HEK293 (cell line): ENCODE data around the gene PDK3.

Experiments used
- CTCF ChIA-PET: fragments of 350-600 bp; formaldehyde crosslinking; extraction: SDS; loops from one replicate; lab custom pipeline; 2021; ENCODE audit warnings: antibody characterized with exemption; lab: Yijun Ruan, JAX
- POLR2A ChIA-PET: fragments of 300-600 bp; formaldehyde crosslinking; extraction: SDS; loops from one replicate; lab custom pipeline; 2020; ENCODE audit warnings: antibody characterized with exemption, inconsistent platforms; lab: Yijun Ruan, JAX
- H3K27ac ChIP-seq: fragments of 200-500 bp; sonication (Bioruptor generic); 2 replicates; pipeline ENCODE4 v1.5.1; 2014; ENCODE audit warnings: low read depth, low read length, control low read depth, inconsistent platforms; ENCODE audit errors: extremely low read depth
- H3K36me3 ChIP-seq, 2 experiments: fragments of 200-500 bp in 1 of 2; sonication (Bioruptor generic) in 1 of 2; 1 replicate in 1 of 2; 2 replicates in 1 of 2; pipeline ENCODE4 v1.5.1; 2014 to 2017; ENCODE audit warnings: inconsistent platforms in 2 of 2, low read length in 2 of 2; ENCODE audit not compliant: control insufficient read depth in 2 of 2, insufficient read depth in 1 of 2
- H3K4me1 ChIP-seq: fragments of 200-500 bp; sonication (Bioruptor generic); 2 replicates; pipeline ENCODE4 v1.5.1; 2014; ENCODE audit warnings: mild to moderate bottlenecking, low read length, inconsistent platforms; ENCODE audit not compliant: control insufficient read depth, insufficient read depth
- H3K4me3 ChIP-seq: 2 replicates; pipeline ENCODE4 v1.5.1; 2011; ENCODE audit warnings: low read depth, mild to moderate bottlenecking, control low read depth, low read length, moderate library complexity
- H3K9me3 ChIP-seq: fragments of 200-500 bp; sonication (Bioruptor generic); 2 replicates; pipeline ENCODE4 v1.5.1; 2014; ENCODE audit warnings: low read depth, low read length, inconsistent platforms; ENCODE audit not compliant: control insufficient read depth, insufficient read depth
- GLIS1 ChIP-seq: fragments of 450-650 bp; formaldehyde crosslinking; IDR thresholded peaks from 2 replicates; pipeline ENCODE4 v1.5.1; 2016; ENCODE audit warnings: missing biosample characterization, missing genetic modification characterization
- OVOL3 ChIP-seq: fragments of 450-650 bp; formaldehyde crosslinking; IDR thresholded peaks from 2 replicates; pipeline ENCODE4 v1.5.1; 2016; ENCODE audit warnings: missing biosample characterization, missing genetic modification characterization
- RBAK ChIP-seq: fragments of 450-650 bp; formaldehyde crosslinking; IDR thresholded peaks from 2 replicates; pipeline ENCODE4 v1.5.1; 2016; ENCODE audit warnings: missing biosample characterization, missing genetic modification characterization
- YY1 ChIP-seq: fragments of 450-650 bp; formaldehyde crosslinking; IDR thresholded peaks from 2 replicates; pipeline ENCODE4 v1.5.1; 2018; ENCODE audit warnings: missing biosample characterization, missing genetic modification characterization
- YY2 ChIP-seq: fragments of 450-650 bp; formaldehyde crosslinking; IDR thresholded peaks from 2 replicates; pipeline ENCODE4 v1.5.1; 2016; ENCODE audit warnings: missing biosample characterization, missing genetic modification characterization
- ZBTB6 ChIP-seq: fragments of 450-650 bp; formaldehyde crosslinking; IDR thresholded peaks from 2 replicates; pipeline ENCODE4 v1.5.1; 2017; ENCODE audit warnings: missing biosample characterization, missing genetic modification characterization
- ZNF202 ChIP-seq: fragments of 450-650 bp; formaldehyde crosslinking; IDR thresholded peaks from 2 replicates; pipeline ENCODE4 v1.5.1; 2016; ENCODE audit warnings: missing biosample characterization, missing genetic modification characterization, borderline replicate concordance
- ZNF26 ChIP-seq: fragments of 450-650 bp; formaldehyde crosslinking; IDR thresholded peaks from 2 replicates; pipeline ENCODE4 v1.5.1; 2016; ENCODE audit warnings: missing biosample characterization, missing genetic modification characterization
- ZNF280D ChIP-seq: fragments of 450-650 bp; formaldehyde crosslinking; IDR thresholded peaks from 2 replicates; pipeline ENCODE4 v1.5.1; 2016; ENCODE audit warnings: missing biosample characterization, missing genetic modification characterization
- ZNF394 ChIP-seq: fragments of 450-650 bp; formaldehyde crosslinking; IDR thresholded peaks from 2 replicates; pipeline ENCODE4 v1.5.1; 2016; ENCODE audit warnings: missing biosample characterization, missing genetic modification characterization, mild to moderate bottlenecking, moderate library complexity, borderline replicate concordance
- ZNF416 ChIP-seq: fragments of 450-650 bp; formaldehyde crosslinking; IDR thresholded peaks from 2 replicates; pipeline ENCODE4 v1.5.1; 2016; ENCODE audit warnings: missing biosample characterization, missing genetic modification characterization
- ZNF449 ChIP-seq: fragments of 450-650 bp; formaldehyde crosslinking; IDR thresholded peaks from 2 replicates; pipeline ENCODE4 v1.5.1; 2017; ENCODE audit warnings: missing biosample characterization, mild to moderate bottlenecking, missing genetic modification characterization, moderate library complexity
- ZNF544 ChIP-seq: fragments of 450-650 bp; formaldehyde crosslinking; IDR thresholded peaks from 2 replicates; pipeline ENCODE4 v1.5.0; 2017; ENCODE audit warnings: missing biosample characterization, missing genetic modification characterization
- ZNF548 ChIP-seq: fragments of 450-650 bp; formaldehyde crosslinking; IDR thresholded peaks from 2 replicates; pipeline ENCODE4 v1.5.1; 2016; ENCODE audit warnings: missing biosample characterization, missing genetic modification characterization
- ZNF600 ChIP-seq: fragments of 450-650 bp; formaldehyde crosslinking; IDR thresholded peaks from 2 replicates; pipeline ENCODE4 v1.5.1; 2016; ENCODE audit warnings: missing biosample characterization, missing genetic modification characterization
- ZNF658 ChIP-seq: fragments of 450-650 bp; formaldehyde crosslinking; IDR thresholded peaks from 2 replicates; pipeline ENCODE4; 2016; ENCODE audit warnings: missing biosample characterization, missing genetic modification characterization
- ZNF692 ChIP-seq: fragments of 450-650 bp; formaldehyde crosslinking; IDR thresholded peaks from 2 replicates; pipeline ENCODE4 v1.5.1; 2016; ENCODE audit warnings: missing biosample characterization, missing genetic modification characterization
- ZNF776 ChIP-seq: fragments of 450-650 bp; formaldehyde crosslinking; IDR thresholded peaks from 2 replicates; pipeline ENCODE4 v1.5.0; 2017; ENCODE audit warnings: missing biosample characterization, missing genetic modification characterization, borderline replicate concordance
- ZNF785 ChIP-seq: fragments of 450-650 bp; formaldehyde crosslinking; IDR thresholded peaks from 2 replicates; pipeline ENCODE4 v1.5.1; 2016; ENCODE audit warnings: missing biosample characterization, missing genetic modification characterization
- ZNF837 ChIP-seq: fragments of 450-650 bp; formaldehyde crosslinking; IDR thresholded peaks from 2 replicates; pipeline ENCODE4 v1.5.1; 2016; ENCODE audit warnings: missing biosample characterization, missing genetic modification characterization

Gene PDK3

GRCh38 chrX:24506082-24506481 lies 41.0 kb downstream of the PDK3 start:
- Histone ChIP-seq H3K4me3 (no peak overlapping the region), H3K27ac (no peak overlapping the region), H3K4me1 (no peaks in the 10 kb centered on the region), H3K36me3 (peaks cover 7 to 14% of the 10 kb centered on the region in 2 experiments), H3K9me3 (no peaks in the 10 kb centered on the region)
- CTCF ChIA-PET: interaction anchor here (0.5 to 0.9 kb wide), 3 partner anchors 55 to 643 kb away, joined by 3 read pairs; no protein-coding TSS in a partner anchor
- POLR2A ChIA-PET: no interaction called here
- no peak for TF ChIP-seq ZNF600

GRCh38 chrX:24508375-24508774 lies 43.3 kb downstream of the PDK3 start:
- TF ChIP-seq ZNF776 (tag by site-specific recombination): no peak
- TF ChIP-seq ZNF658: no peak
- no peak for TF ChIP-seq ZNF600
- no peak for TF ChIP-seq YY2 (tag by site-specific recombination)
- no peak for TF ChIP-seq ZNF449
- TF ChIP-seq ZNF837 (tag by site-specific recombination): no peak
- no peak for TF ChIP-seq ZNF394 (tag by site-specific recombination)
- TF ChIP-seq OVOL3 (tag by site-specific recombination): no peak
- TF ChIP-seq ZNF785 (tag by site-specific recombination): no peak
- TF ChIP-seq ZNF544 (tag by site-specific recombination): no peak
- TF ChIP-seq YY1 (tag by site-specific recombination): no peak
- no peak for TF ChIP-seq ZNF202 (tag by site-specific recombination)
- TF ChIP-seq ZNF692 (tag by site-specific recombination): no peak
- TF ChIP-seq ZNF416 (tag by site-specific recombination): no peak
- TF ChIP-seq ZNF26 (tag by site-specific recombination): no peak
- no peak for TF ChIP-seq ZBTB6 (tag by site-specific recombination)
- TF ChIP-seq ZNF548: no peak
- H3K36me3 ChIP-seq: peaks cover 4 to 14% of the 10 kb centered on the region in 2 experiments
- H3K4me1 ChIP-seq: no peaks in the 10 kb centered on the region
- CTCF ChIA-PET: interaction anchor here (0.9 kb wide), 1 partner anchor 9 kb away, joined by 6 read pairs; no protein-coding TSS in a partner anchor
- H3K4me3 ChIP-seq: no peak overlapping the region
- no peaks in the 10 kb centered on the region for H3K9me3 ChIP-seq
- H3K27ac ChIP-seq: no peak overlapping the region
- POLR2A ChIA-PET: no interaction called here

GRCh38 chrX:24513416-24513815 lies 48.3 kb downstream of the PDK3 start:
- Histone ChIP-seq H3K4me3 (no peak overlapping the region), H3K36me3 (peaks cover 4 to 7% of the 10 kb centered on the region in 2 experiments), H3K4me1 (no peaks in the 10 kb centered on the region), H3K27ac (no peak overlapping the region), H3K9me3 (no peaks in the 10 kb centered on the region)
- ChIA-PET CTCF (interaction anchor here (0.6 kb wide), 1 partner anchor 515 kb away, joined by 3 read pairs; no protein-coding TSS in a partner anchor), POLR2A (no interaction called here)
- TF ChIP-seq GLIS1 (tag by site-specific recombination): no peak
- no peak for TF ChIP-seq ZNF280D (tag by site-specific recombination)
- TF ChIP-seq RBAK (tag by site-specific recombination): no peak
- no peak for TF ChIP-seq ZNF692 (tag by site-specific recombination)
